ENCODE data around the gene C13orf46. TPM values are rescaled to one million over a fixed set of nuclear protein-coding genes. Genes with fewer than 3 reads are reported as not detected.

C13orf46 gene
- total and polyA plus RNA-seq, 10 of the 15 experiments (the other 5 are each of a cell fraction or from before 2014, with no cell fraction given): 0.01 to 0.18 (median 0.09) TPM; not detected in 6

- TF ChIP-seq E2F4 (IDR thresholded peaks at IDR 0.05; ENCODE audit: low read depth, low read length) (no peak), MEF2B (IDR thresholded peaks at IDR 0.05; ENCODE audit: partially characterized antibody, poor library complexity, severe bottlenecking) (no peak), NFYB (IDR thresholded peaks at IDR 0.05; ENCODE audit: insufficient read depth, low read depth, low read length) (no peak), ZBTB4 (CRISPR knock-in tag; IDR thresholded peaks at IDR 0.05) (no peak)
Observed at GRCh38 chr13:113969973-113970611, 3.8 kb downstream of the C13orf46 start (continued).

DNA sequence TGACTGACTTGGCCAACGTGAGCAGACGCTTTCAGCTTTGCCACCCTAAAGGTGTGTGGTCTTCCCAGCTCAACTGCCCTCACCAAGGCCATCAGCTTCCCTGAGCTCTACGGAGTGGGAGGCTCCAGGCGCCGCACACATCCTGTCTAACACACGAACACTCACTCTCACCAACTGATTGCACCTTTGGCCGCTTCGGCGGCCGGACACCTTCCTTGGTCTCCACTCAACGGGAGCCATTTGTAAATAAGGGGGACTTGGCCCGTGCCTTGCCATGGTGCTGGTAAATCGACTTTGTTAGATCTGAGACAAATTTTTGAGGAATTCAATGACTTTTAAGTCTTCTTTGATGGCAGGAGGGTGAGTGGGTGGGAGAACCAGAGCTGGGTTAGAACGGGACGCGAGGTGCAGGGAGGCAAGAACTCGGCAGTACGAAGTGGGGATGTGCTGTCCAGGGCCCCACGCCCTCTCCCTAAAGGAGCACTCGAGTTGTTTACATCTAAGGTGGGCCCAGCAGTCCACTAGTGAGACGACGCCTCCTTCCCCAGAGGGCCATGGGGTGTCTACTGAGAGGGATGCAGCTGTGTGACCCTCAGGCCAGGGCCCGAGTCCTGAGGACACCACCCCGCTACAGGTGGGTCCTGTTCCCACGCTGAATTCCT, 4.4 kb downstream of the C13orf46 start:
- H3K4me3 ChIP-seq: no peak overlapping the region
- DNase-seq (ENCODE audit: low read depth, low spot score) (no peak), ATAC-seq (no peak), FAIRE-seq (no peak)
- no peaks in the 10 kb centered on the region for H3K27me3 ChIP-seq (replicated peaks in 1 of 2; ENCODE audit: control insufficient read depth in 2 of 2, insufficient read depth in 2 of 2, low read length in 1 of 2)
- RAD21 ChIA-PET (ENCODE audit: unreplicated experiment): no interaction called here
- WGBS (ENCODE audit: insufficient coverage, insufficient replicate concordance, low lambda C conversion rate, missing lambda C conversion rate): 90% methylated on average over 25 of the region's 25 CpGs
- in situ Hi-C loops (cut with MboI): no loop called here
- H3K27ac ChIP-seq (ENCODE audit: control insufficient read depth, insufficient read depth): no peak overlapping the region
- POLR2A ChIA-PET: interaction anchor here (0.6 kb wide), 1 partner anchor 317 kb away, joined by 4 read pairs; no protein-coding TSS in a partner anchor
- no peaks in the 10 kb centered on the region for H3K4me1 ChIP-seq (ENCODE audit: control insufficient read depth, insufficient read depth, low read length)
- BruUV-seq (replicated peaks): no TSS peak
- no peaks in the 10 kb centered on the region for H3K79me2 ChIP-seq (ENCODE audit: control insufficient read depth, insufficient read depth, low read length)
- CTCF ChIA-PET: no interaction called here
- no peak overlapping the region for H2AFZ ChIP-seq (ENCODE audit: control insufficient read depth, low read depth, low read length)
- intact Hi-C loops (cut with micrococcal nuclease; ENCODE audit: unreplicated experiment): no loop called here
- SMC1A ChIA-PET (ENCODE audit: uncharacterized antibody, unreplicated experiment): no interaction called here
- no peaks in the 10 kb centered on the region for H3K36me3 ChIP-seq (ENCODE audit: control insufficient read depth in 2 of 2, insufficient read depth in 2 of 2, low read length in 1 of 2)
- H3K9me3 ChIP-seq (replicated peaks; ENCODE audit: control insufficient read depth, insufficient read depth, low read length): no peaks in the 10 kb centered on the region
- no peak overlapping the region for H3K9ac ChIP-seq (ENCODE audit: control insufficient read depth, insufficient read depth, low read length)
- H4K20me1 ChIP-seq (ENCODE audit: control insufficient read depth, insufficient read depth): no peaks in the 10 kb centered on the region
- no peak overlapping the region for H3K4me2 ChIP-seq (ENCODE audit: control insufficient read depth, insufficient read depth)
- TF ChIP-seq, protein P1, sequence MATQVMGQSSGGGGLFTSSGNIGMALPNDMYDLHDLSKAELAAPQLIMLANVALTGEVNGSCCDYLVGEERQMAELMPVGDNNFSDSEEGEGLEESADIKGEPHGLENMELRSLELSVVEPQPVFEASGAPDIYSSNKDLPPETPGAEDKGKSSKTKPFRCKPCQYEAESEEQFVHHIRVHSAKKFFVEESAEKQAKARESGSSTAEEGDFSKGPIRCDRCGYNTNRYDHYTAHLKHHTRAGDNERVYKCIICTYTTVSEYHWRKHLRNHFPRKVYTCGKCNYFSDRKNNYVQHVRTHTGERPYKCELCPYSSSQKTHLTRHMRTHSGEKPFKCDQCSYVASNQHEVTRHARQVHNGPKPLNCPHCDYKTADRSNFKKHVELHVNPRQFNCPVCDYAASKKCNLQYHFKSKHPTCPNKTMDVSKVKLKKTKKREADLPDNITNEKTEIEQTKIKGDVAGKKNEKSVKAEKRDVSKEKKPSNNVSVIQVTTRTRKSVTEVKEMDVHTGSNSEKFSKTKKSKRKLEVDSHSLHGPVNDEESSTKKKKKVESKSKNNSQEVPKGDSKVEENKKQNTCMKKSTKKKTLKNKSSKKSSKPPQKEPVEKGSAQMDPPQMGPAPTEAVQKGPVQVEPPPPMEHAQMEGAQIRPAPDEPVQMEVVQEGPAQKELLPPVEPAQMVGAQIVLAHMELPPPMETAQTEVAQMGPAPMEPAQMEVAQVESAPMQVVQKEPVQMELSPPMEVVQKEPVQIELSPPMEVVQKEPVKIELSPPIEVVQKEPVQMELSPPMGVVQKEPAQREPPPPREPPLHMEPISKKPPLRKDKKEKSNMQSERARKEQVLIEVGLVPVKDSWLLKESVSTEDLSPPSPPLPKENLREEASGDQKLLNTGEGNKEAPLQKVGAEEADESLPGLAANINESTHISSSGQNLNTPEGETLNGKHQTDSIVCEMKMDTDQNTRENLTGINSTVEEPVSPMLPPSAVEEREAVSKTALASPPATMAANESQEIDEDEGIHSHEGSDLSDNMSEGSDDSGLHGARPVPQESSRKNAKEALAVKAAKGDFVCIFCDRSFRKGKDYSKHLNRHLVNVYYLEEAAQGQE (IDR thresholded peaks at IDR 0.05; ENCODE audit: low read depth, low read length): no peak
- TF ChIP-seq, protein P2, sequence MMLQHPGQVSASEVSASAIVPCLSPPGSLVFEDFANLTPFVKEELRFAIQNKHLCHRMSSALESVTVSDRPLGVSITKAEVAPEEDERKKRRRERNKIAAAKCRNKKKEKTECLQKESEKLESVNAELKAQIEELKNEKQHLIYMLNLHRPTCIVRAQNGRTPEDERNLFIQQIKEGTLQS (IDR thresholded peaks at IDR 0.05; ENCODE audit: borderline replicate concordance, extremely low read depth, low read depth, low read length): no peak
- TF ChIP-seq STAT1 (conservative IDR thresholded peaks at IDR 0.05) (no peak), MTA2 (IDR thresholded peaks at IDR 0.05; ENCODE audit: low read depth) (no peak)
